ENCODE results near the gene RUFY2. TPM values are rescaled to one million over a fixed set of nuclear protein-coding genes. Genes with fewer than 3 reads are reported as not detected.
"Not testable (repeated sequence)": the region's sequence is repeated elsewhere in the genome, so short reads cannot be mapped to it uniquely, and the experiment has no call there.

RUFY2 gene
- total and polyA plus RNA-seq, 2 experiments from 2014 or later, result 10.3 to 17.3 TPM

DNA sequence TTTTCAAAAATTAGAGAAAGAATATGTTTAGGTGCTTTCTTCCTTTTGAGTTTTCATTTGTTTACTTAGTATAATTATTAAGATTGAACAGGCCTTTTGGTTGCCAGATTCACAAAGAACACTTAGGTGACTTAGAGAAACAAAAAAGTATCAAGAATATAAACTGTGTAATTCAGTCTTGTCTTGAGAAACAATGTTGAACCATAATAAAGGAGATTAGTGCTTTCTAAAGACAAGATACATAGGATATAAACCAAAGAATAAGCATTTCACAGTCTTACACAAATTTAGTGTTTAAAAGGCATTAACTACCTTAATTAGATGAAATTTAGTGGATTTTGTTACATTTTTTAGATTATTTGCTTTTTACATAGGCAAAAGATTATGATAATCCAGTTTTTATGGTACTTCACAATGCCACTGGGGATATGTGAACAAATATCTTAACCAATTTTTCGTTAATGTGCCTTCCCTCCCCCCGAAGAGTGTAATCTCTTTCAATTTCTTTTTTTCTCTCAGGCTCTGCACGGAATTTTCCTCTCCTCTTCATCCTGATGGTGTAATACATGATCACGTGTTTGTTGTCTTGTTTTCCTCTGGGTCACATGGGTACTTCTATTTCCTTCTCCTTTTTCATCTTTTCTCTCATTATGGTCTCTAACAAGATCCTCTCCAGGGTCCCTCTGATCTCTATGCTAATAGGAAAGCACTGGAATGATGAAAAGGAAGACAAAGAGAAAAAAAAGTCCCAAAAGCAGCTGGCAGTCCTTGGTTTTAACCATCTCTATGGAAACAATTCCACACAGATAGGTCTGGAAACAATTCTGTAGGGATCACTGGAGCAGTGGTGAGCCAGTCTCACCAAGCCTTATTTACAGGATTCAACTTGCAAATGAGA, 78.9 kb downstream of the RUFY2 start (continued):
- TF ChIP-seq EZH2 (IDR thresholded peaks at IDR 0.05; ENCODE audit: low read depth, unreplicated experiment) (no peak), JUNB (IDR thresholded peaks at IDR 0.05; ENCODE audit: unreplicated experiment) (no peak)
- TF ChIP-seq, protein P1, sequence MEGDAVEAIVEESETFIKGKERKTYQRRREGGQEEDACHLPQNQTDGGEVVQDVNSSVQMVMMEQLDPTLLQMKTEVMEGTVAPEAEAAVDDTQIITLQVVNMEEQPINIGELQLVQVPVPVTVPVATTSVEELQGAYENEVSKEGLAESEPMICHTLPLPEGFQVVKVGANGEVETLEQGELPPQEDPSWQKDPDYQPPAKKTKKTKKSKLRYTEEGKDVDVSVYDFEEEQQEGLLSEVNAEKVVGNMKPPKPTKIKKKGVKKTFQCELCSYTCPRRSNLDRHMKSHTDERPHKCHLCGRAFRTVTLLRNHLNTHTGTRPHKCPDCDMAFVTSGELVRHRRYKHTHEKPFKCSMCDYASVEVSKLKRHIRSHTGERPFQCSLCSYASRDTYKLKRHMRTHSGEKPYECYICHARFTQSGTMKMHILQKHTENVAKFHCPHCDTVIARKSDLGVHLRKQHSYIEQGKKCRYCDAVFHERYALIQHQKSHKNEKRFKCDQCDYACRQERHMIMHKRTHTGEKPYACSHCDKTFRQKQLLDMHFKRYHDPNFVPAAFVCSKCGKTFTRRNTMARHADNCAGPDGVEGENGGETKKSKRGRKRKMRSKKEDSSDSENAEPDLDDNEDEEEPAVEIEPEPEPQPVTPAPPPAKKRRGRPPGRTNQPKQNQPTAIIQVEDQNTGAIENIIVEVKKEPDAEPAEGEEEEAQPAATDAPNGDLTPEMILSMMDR (conservative IDR thresholded peaks at IDR 0.05; ENCODE audit: low read depth in 2 of 2), result no peak

DNA sequence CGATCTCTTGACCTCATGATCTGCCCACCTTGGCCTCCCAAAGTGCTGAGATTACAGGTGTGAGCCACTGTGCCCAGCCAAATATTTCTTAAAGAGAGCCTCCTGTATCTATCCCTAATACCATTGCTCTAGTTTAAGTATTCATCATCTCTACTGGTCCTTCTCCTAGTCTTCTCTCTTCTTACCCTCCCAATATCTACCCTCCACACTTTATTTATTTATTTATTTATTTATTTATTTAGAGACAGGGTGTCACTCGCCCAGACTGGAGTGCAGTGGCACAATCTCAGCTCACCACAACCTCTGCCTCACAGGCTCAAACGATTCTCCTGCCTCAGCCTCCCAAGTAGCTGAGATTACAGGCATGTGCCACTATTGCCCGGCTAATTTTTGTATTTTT, 82.7 kb downstream of the RUFY2 start:
- not testable (repeated sequence) for H3K79me2 ChIP-seq (replicated peaks; ENCODE audit: insufficient read depth); H3K27me3 Mint-ChIP-seq (ENCODE audit: insufficient read depth, low read depth, poor library complexity); H3K4me1 Mint-ChIP-seq; H3K27me3 ChIP-seq (ENCODE audit: insufficient read depth); H3K4me1 ChIP-seq (ENCODE audit: insufficient read depth); H3K27ac ChIP-seq (ENCODE audit: low read depth); H3K4me3 ChIP-seq; ATAC-seq; H3K36me3 ChIP-seq (ENCODE audit: insufficient read depth); H3K4me2 ChIP-seq; H3K27ac Mint-ChIP-seq; DNase-seq (ENCODE audit: low spot score); H2AFZ ChIP-seq; H3K4me3 Mint-ChIP-seq; H3K36me3 Mint-ChIP-seq (ENCODE audit: low read depth); H4K20me1 ChIP-seq (replicated peaks; ENCODE audit: insufficient read depth); H3K9me3 Mint-ChIP-seq; H3K9me2 ChIP-seq (ENCODE audit: insufficient read depth); H3F3A ChIP-seq (replicated peaks; ENCODE audit: low read depth)

DNA sequence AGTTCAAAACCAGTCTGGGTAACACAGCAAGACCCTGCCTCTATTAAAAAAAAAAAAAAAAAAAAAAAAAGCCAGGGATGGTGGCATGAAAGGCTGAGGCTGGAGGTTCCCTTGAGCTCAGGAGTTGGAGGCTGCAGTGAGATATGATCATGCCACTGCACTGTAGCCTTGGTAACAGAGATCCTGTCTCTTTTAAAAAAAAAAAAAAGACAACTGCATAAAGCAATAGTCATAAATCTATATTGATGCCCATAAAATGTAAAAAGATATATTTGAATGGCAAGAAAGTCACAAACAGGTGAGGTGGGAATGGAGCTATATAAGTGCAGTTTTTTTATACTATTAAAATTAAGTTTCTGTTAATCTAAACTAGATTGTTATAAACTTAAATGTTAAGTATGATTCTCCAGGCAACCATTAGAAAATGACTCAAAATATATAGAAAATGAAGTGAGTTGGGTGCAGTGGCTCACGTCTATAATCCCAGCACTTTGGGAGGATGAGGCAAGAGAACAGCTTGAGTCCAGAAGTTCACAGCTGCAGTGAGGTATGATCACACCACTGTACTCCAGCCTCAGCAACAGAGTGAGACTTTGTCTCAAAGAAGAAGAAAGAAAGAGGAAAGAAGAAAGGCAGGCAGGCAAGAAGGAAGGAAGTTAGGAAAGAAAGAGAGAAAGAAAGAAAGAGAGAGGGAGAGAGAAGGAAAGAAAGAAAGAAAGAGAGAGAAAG, 88.6 kb downstream of the RUFY2 start:
- Histone ChIP-seq H3F3A (replicated peaks; ENCODE audit: low read depth) (no peaks in the 10 kb centered on the region), H3K4me3 (no peak overlapping the region), H3K9me2 (ENCODE audit: insufficient read depth) (0 out of 2 replicates have a peak, but pooled peaks cover 4% of the 10 kb centered on the region), H3K36me3 (ENCODE audit: insufficient read depth) (peaks cover 6% of the 10 kb centered on the region; the same call in 1 of the 2 replicates), H3K27ac (ENCODE audit: low read depth) (no peak overlapping the region), H3K79me2 (replicated peaks; ENCODE audit: insufficient read depth) (no peaks in the 10 kb centered on the region), H4K20me1 (replicated peaks; ENCODE audit: insufficient read depth) (no peaks in the 10 kb centered on the region), H3K27me3 (ENCODE audit: insufficient read depth) (no peaks in the 10 kb centered on the region), H3K4me1 (ENCODE audit: insufficient read depth) (no peaks in the 10 kb centered on the region), H2AFZ (no peak overlapping the region), H3K4me2 (no peak overlapping the region)
- peaks cover 19% of the 10 kb centered on the region for H3K9me3 Mint-ChIP-seq
- H3K27ac Mint-ChIP-seq, result no peak overlapping the region
- H3K4me1 Mint-ChIP-seq, result no peaks in the 10 kb centered on the region
- H3K36me3 Mint-ChIP-seq (ENCODE audit: low read depth), result peaks cover 11% of the 10 kb centered on the region
- peaks cover 2% of the 10 kb centered on the region for H3K27me3 Mint-ChIP-seq (ENCODE audit: insufficient read depth, low read depth, poor library complexity)
- DNase-seq (ENCODE audit: low spot score) (no peak), ATAC-seq (no peak)
- H3K4me3 Mint-ChIP-seq, result no peak overlapping the region
- TF ChIP-seq, protein P2, sequence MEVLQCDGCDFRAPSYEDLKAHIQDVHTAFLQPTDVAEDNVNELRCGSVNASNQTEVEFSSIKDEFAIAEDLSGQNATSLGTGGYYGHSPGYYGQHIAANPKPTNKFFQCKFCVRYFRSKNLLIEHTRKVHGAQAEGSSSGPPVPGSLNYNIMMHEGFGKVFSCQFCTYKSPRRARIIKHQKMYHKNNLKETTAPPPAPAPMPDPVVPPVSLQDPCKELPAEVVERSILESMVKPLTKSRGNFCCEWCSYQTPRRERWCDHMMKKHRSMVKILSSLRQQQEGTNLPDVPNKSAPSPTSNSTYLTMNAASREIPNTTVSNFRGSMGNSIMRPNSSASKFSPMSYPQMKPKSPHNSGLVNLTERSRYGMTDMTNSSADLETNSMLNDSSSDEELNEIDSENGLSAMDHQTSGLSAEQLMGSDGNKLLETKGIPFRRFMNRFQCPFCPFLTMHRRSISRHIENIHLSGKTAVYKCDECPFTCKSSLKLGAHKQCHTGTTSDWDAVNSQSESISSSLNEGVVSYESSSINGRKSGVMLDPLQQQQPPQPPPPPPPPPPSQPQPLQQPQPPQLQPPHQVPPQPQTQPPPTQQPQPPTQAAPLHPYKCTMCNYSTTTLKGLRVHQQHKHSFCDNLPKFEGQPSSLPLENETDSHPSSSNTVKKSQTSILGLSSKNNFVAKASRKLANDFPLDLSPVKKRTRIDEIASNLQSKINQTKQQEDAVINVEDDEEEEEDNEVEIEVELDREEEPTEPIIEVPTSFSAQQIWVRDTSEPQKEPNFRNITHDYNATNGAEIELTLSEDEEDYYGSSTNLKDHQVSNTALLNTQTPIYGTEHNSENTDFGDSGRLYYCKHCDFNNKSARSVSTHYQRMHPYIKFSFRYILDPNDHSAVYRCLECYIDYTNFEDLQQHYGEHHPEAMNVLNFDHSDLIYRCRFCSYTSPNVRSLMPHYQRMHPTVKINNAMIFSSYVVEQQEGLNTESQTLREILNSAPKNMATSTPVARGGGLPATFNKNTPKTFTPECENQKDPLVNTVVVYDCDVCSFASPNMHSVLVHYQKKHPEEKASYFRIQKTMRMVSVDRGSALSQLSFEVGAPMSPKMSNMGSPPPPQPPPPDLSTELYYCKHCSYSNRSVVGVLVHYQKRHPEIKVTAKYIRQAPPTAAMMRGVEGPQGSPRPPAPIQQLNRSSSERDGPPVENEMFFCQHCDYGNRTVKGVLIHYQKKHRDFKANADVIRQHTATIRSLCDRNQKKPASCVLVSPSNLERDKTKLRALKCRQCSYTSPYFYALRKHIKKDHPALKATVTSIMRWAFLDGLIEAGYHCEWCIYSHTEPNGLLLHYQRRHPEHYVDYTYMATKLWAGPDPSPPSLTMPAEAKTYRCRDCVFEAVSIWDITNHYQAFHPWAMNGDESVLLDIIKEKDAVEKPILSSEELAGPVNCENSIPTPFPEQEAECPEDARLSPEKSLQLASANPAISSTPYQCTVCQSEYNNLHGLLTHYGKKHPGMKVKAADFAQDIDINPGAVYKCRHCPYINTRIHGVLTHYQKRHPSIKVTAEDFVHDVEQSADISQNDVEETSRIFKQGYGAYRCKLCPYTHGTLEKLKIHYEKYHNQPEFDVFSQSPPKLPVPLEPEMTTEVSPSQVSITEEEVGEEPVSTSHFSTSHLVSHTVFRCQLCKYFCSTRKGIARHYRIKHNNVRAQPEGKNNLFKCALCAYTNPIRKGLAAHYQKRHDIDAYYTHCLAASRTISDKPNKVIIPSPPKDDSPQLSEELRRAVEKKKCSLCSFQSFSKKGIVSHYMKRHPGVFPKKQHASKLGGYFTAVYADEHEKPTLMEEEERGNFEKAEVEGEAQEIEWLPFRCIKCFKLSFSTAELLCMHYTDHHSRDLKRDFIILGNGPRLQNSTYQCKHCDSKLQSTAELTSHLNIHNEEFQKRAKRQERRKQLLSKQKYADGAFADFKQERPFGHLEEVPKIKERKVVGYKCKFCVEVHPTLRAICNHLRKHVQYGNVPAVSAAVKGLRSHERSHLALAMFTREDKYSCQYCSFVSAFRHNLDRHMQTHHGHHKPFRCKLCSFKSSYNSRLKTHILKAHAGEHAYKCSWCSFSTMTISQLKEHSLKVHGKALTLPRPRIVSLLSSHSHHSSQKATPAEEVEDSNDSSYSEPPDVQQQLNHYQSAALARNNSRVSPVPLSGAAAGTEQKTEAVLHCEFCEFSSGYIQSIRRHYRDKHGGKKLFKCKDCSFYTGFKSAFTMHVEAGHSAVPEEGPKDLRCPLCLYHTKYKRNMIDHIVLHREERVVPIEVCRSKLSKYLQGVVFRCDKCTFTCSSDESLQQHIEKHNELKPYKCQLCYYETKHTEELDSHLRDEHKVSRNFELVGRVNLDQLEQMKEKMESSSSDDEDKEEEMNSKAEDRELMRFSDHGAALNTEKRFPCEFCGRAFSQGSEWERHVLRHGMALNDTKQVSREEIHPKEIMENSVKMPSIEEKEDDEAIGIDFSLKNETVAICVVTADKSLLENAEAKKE (CRISPR knock-in tag; IDR thresholded peaks at IDR 0.05), result no peak
- TF ChIP-seq, protein P3, sequence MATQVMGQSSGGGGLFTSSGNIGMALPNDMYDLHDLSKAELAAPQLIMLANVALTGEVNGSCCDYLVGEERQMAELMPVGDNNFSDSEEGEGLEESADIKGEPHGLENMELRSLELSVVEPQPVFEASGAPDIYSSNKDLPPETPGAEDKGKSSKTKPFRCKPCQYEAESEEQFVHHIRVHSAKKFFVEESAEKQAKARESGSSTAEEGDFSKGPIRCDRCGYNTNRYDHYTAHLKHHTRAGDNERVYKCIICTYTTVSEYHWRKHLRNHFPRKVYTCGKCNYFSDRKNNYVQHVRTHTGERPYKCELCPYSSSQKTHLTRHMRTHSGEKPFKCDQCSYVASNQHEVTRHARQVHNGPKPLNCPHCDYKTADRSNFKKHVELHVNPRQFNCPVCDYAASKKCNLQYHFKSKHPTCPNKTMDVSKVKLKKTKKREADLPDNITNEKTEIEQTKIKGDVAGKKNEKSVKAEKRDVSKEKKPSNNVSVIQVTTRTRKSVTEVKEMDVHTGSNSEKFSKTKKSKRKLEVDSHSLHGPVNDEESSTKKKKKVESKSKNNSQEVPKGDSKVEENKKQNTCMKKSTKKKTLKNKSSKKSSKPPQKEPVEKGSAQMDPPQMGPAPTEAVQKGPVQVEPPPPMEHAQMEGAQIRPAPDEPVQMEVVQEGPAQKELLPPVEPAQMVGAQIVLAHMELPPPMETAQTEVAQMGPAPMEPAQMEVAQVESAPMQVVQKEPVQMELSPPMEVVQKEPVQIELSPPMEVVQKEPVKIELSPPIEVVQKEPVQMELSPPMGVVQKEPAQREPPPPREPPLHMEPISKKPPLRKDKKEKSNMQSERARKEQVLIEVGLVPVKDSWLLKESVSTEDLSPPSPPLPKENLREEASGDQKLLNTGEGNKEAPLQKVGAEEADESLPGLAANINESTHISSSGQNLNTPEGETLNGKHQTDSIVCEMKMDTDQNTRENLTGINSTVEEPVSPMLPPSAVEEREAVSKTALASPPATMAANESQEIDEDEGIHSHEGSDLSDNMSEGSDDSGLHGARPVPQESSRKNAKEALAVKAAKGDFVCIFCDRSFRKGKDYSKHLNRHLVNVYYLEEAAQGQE (IDR thresholded peaks at IDR 0.05; ENCODE audit: unreplicated experiment), result no peak
- TF ChIP-seq EZH2 (IDR thresholded peaks at IDR 0.05; ENCODE audit: low read depth, unreplicated experiment) (no peak), JUNB (IDR thresholded peaks at IDR 0.05; ENCODE audit: unreplicated experiment) (no peak)

Data from GM23338 (cell line).